ENCODE data around the gene ACTMAP. TPM values are rescaled to one million over a fixed set of nuclear protein-coding genes. Genes with fewer than 3 reads are reported as not detected.
A peak's percentile ranks its signal among the peaks of the same experiment; 100 is the strongest.

Gene ACTMAP
- total RNA-seq, 1 experiment from 2014 or later, result 28.0 TPM

DNA sequence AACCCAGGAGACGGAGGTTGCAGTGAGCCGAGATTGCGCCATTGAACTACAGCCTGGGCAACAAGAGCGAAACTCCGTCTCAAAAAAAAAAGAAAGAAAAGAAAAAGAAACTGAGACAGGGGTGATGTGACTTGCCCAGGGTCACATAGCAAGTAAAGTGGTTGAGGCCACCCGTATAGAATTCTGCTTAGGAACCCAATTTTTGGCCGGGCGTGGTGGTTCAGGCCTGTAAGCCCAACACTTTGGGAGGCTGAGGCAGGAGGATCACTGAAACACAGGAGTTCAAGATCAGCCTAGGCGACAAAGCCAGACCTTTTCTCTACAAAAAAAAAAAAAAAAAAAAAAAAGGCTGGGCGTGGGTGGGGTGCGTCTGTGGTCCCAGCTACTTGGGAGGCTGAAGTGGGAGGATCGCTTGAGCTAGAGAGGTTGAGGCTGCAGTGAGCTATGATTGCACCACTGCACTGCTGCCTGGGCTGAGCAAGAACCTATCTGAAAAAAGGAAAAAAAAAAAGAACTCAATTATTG is 2.0 kb upstream of the ACTMAP start:
- no TSS peak for BruUV-seq (replicated peaks)
- H3K36me3 Mint-ChIP-seq (ENCODE audit: insufficient read depth, unreplicated experiment), result peaks cover 84% of the 10 kb centered on the region
- CTCF ChIA-PET, result interaction anchor here (0.7 to 1.9 kb wide), 2 partner anchors 25 to 54 kb away, joined by 3 to 8 read pairs; no protein-coding TSS in a partner anchor

GRCh38 chr19:40750874-40751537 is 729 bp upstream of the ACTMAP start, which contains the start of gene SNRPA:
Gene SNRPA (plus strand): TSS chr19:40751203. CDS start chr19:40751409, 206 bp downstream.
- H3K27me3 ChIP-seq (replicated peaks; ENCODE audit: control insufficient read depth, insufficient read depth, low read length), result no peaks in the 10 kb centered on the region
- CTCF ChIA-PET, result interaction anchor here (0.6 to 1.9 kb wide), 8 partner anchors 26 to 453 kb away, joined by 3 to 8 read pairs (median 4); partner anchors contain the start of gene EGLN2
- peaks cover 2% of the 10 kb centered on the region; the same call in 1 of the 2 replicates for H3K36me3 ChIP-seq (ENCODE audit: control insufficient read depth, insufficient read depth, low read length)
- Mint-ChIP-seq H3K27me3 (ENCODE audit: insufficient read depth, unreplicated experiment) (no peaks in the 10 kb centered on the region), H3K36me3 (ENCODE audit: insufficient read depth, unreplicated experiment) (peaks cover 71% of the 10 kb centered on the region), H3K4me1 (ENCODE audit: low read depth, unreplicated experiment) (peaks cover 25% of the 10 kb centered on the region), H3K27ac (ENCODE audit: unreplicated experiment) (peak within 1 kb of the TSS; percentile 98), H3K4me3 (ENCODE audit: unreplicated experiment) (peak within 1 kb of the TSS; percentile 93), H3K9me3 (ENCODE audit: unreplicated experiment) (no peaks in the 10 kb centered on the region)
- peaks cover 21% of the 10 kb centered on the region for H3K4me1 ChIP-seq
- peak; percentile 98 to 99 for DNase-seq
- no peaks in the 10 kb centered on the region for H3K9me3 ChIP-seq
- BruUV-seq (replicated peaks), result no TSS peak
- TF ChIP-seq CTCF (IDR thresholded peaks at IDR 0.05; ENCODE audit: insufficient read depth in 1 of 2, low read depth in 1 of 2, low read length in 1 of 2, severe bottlenecking in 1 of 2, unreplicated experiment in 1 of 2), result no peak
- intact Hi-C loops (cut with micrococcal nuclease; ENCODE audit: unreplicated experiment), result loop anchor here (1.0 to 10.0 kb wide), 5 partner anchors 27 to 86 kb away; partner anchors contain the start of genes COQ8B, NUMBL and RAB4B
- H3K4me3 ChIP-seq (ENCODE audit: low read depth, low read length), result peak within 1 kb of the TSS; percentile 73
- POLR2A ChIA-PET, result interaction anchor here (0.6 to 3.7 kb wide), 23 partner anchors 10 to 1338 kb away, joined by 3 to 147 read pairs (median 5); partner anchors contain the start of genes BLVRB, COQ8B, EGLN2 and ITPKC

More for the DNA sequence above, 2.0 kb upstream of the ACTMAP start:
- Mint-ChIP-seq H3K9me3 (ENCODE audit: unreplicated experiment) (no peaks in the 10 kb centered on the region), H3K27ac (ENCODE audit: unreplicated experiment) (peak overlapping the region; percentile 98), H3K4me1 (ENCODE audit: low read depth, unreplicated experiment) (peaks cover 25% of the 10 kb centered on the region), H3K27me3 (ENCODE audit: insufficient read depth, unreplicated experiment) (no peaks in the 10 kb centered on the region), H3K4me3 (ENCODE audit: unreplicated experiment) (peak overlapping the region; percentile 93)
- Histone ChIP-seq H3K27me3 (replicated peaks; ENCODE audit: control insufficient read depth, insufficient read depth, low read length) (no peaks in the 10 kb centered on the region), H3K4me1 (peaks cover 20% of the 10 kb centered on the region), H3K36me3 (ENCODE audit: control insufficient read depth, insufficient read depth, low read length) (peaks cover 2% of the 10 kb centered on the region), H3K9me3 (no peaks in the 10 kb centered on the region), H3K4me3 (ENCODE audit: low read depth, low read length) (peak overlapping the region; percentile 73)
- intact Hi-C loops (cut with micrococcal nuclease; ENCODE audit: unreplicated experiment), result loop anchor here (10.0 kb wide), 1 partner anchor 88 kb away; no protein-coding TSS in a partner anchor
- DNase-seq, result no peak
- no peak for TF ChIP-seq CTCF (IDR thresholded peaks at IDR 0.05; ENCODE audit: insufficient read depth in 1 of 2, low read depth in 1 of 2, low read length in 1 of 2, severe bottlenecking in 1 of 2, unreplicated experiment in 1 of 2)
- POLR2A ChIA-PET, result interaction anchor here (0.5 to 3.7 kb wide), 5 partner anchors 26 to 61 kb away, joined by 4 to 147 read pairs (median 5); partner anchors contain the start of genes COQ8B, ITPKC and RAB4B

DNA sequence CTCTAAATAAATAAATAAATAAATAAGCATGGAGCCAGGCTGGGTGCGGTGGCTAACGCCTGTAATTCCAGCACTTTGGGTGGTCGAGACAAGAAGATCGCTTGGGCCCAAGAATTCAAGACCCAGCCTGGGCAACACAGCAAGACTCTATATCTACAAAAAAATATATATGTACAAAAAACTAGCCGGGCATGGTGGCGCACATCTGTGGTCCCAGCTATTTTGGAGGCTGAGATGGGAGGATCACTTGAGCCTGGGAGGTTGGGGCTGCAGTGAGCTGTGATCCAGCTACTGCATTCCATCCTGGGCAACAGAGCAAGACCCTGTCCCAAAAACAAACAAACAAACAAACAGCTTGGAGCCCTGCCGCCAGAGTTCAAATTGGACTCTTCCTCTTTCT is 2.7 kb downstream of the ACTMAP start:
- POLR2A ChIA-PET, result no interaction called here
- no peaks in the 10 kb centered on the region for H3K27me3 Mint-ChIP-seq (ENCODE audit: insufficient read depth, unreplicated experiment)

More for the DNA sequence above, 2.7 kb downstream of the ACTMAP start:
- Histone ChIP-seq H3K4me3 (ENCODE audit: low read depth, low read length) (no peak overlapping the region), H3K4me1 (peaks cover 28% of the 10 kb centered on the region), H3K27me3 (replicated peaks; ENCODE audit: control insufficient read depth, insufficient read depth, low read length) (no peaks in the 10 kb centered on the region), H3K9me3 (no peaks in the 10 kb centered on the region), H3K36me3 (ENCODE audit: control insufficient read depth, insufficient read depth, low read length) (no peaks in the 10 kb centered on the region)
- Mint-ChIP-seq H3K4me1 (ENCODE audit: low read depth, unreplicated experiment) (peaks cover 21% of the 10 kb centered on the region), H3K9me3 (ENCODE audit: unreplicated experiment) (no peaks in the 10 kb centered on the region), H3K4me3 (ENCODE audit: unreplicated experiment) (no peak overlapping the region), H3K27ac (ENCODE audit: unreplicated experiment) (no peak overlapping the region), H3K36me3 (ENCODE audit: insufficient read depth, unreplicated experiment) (peaks cover 62% of the 10 kb centered on the region)
- no peak for DNase-seq
- no TSS peak for BruUV-seq (replicated peaks)
- no peak for TF ChIP-seq CTCF (IDR thresholded peaks at IDR 0.05; ENCODE audit: insufficient read depth in 1 of 2, low read depth in 1 of 2, low read length in 1 of 2, severe bottlenecking in 1 of 2, unreplicated experiment in 1 of 2)
- CTCF ChIA-PET, result no interaction called here
- intact Hi-C loops (cut with micrococcal nuclease; ENCODE audit: unreplicated experiment), result no loop called here

Measured in Caco-2 (cell line).